22Rv1 (cell line): ENCODE data around the gene CLASP1.

ENCODE experiments used
- ZFX ChIP-seq: fragments of 450-650 bp; IDR thresholded peaks from 2 replicates; pipeline ENCODE4 v1.6.1; 2017; ENCODE audit warnings: antibody characterized with exemption, borderline replicate concordance
- TF ChIP-seq, protein P1 (sequence below): fragments of 450-650 bp; IDR thresholded peaks from 2 replicates; pipeline ENCODE4 v1.5.1; 2017; ENCODE audit warnings: mild to moderate bottlenecking

DNA sequence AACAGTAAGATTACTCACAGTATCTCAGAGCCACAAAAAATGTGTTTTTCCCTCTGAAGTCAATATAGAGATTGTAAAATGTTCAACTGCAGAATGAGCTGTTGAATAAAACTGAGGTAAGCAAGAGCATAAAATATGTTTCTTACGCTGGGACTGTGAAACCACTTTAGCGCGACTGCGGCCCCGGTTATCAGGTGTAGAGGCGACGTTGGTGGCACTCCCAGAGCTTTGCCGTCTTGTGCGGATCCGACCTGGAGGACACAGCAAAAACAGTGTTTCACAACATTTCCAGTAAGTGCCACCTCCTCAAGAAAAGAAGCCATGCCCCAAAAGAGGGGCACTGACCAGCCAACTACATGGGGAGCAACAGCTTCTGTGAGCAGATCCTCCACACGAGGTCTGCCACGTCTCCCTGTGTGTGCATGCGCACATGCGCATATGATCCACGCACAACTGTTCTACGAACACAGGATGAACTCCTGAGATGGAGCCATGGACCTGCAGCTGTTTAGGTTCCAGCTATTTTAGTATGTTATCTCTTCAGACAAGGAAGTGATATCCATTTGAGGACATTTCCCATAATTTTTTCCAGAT, 219.2 kb downstream of the CLASP1 start:
- TF ChIP-seq, protein P1, sequence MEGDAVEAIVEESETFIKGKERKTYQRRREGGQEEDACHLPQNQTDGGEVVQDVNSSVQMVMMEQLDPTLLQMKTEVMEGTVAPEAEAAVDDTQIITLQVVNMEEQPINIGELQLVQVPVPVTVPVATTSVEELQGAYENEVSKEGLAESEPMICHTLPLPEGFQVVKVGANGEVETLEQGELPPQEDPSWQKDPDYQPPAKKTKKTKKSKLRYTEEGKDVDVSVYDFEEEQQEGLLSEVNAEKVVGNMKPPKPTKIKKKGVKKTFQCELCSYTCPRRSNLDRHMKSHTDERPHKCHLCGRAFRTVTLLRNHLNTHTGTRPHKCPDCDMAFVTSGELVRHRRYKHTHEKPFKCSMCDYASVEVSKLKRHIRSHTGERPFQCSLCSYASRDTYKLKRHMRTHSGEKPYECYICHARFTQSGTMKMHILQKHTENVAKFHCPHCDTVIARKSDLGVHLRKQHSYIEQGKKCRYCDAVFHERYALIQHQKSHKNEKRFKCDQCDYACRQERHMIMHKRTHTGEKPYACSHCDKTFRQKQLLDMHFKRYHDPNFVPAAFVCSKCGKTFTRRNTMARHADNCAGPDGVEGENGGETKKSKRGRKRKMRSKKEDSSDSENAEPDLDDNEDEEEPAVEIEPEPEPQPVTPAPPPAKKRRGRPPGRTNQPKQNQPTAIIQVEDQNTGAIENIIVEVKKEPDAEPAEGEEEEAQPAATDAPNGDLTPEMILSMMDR, result no peak
- TF ChIP-seq ZFX, result no peak
